HG03565 (cell line): ENCODE data around the gene UQCR11.
"Not testable (repeated sequence)": the region's sequence is repeated elsewhere in the genome, so short reads cannot be mapped to it uniquely, and the experiment has no call there.

ENCODE experiments used
- ATAC-seq: cut with Tn5 transposase; IDR thresholded peaks from one replicate; pipeline ENCODE4 v1.9.1; 2021; ENCODE audit warnings: mild to moderate bottlenecking, moderate library complexity; ENCODE audit not compliant: unreplicated experiment

UQCR11 gene

DNA sequence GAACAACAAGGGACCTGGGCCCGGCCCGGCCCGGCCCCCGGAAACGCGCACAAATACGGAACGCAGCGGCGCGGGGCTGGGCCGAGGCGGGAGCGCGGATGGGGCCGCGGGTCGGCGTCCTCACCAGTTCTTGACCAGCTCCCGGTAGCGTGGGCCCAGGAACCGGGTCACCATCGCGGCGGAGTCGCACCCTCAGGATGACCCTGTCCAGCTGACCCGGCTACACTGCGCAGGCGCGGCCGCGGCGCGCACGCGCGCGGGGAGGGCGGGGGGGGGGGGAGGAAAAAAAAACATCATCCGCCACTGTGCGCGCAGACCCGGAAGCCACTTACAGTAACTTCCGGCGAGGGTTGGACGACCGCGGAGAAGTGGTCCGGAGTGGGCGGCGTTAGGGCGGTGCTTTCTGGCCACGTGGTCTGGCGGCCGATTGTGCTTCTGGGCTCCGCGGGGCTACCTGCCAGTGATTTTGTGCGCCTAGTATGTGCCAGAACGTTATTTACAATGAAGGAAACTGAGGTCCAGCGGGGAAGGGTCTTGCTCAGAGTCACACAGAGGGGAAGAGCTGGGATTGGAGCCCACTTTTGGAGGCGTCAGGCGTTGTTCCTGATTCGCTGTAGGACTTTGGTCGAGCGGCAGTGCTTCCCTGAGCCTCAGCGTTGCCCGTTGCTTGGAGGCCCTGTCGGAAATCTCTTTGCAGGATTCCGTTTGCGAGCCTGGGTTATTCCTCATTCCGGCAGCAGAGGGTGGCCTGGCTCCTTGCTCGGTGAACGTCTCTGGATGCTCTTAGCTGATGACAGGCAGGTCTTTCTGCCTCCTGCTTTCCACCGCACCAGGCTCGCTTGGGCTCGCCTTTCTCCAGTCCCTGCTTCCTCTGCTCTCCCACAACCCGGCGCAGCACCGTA lies at the start of gene UQCR11:
UQCR11 (minus strand) TSS at position 227 of the 902 bp plus-strand sequence; CDS start at position 174, 53 bp downstream.
- peak; percentile 58 for ATAC-seq

- no peak for ATAC-seq
Measured at GRCh38 chr19:1654178-1654792, 49.0 kb upstream of the UQCR11 start.

- ATAC-seq: no peak
Measured at GRCh38 chr19:1653300-1653628, 48.0 kb upstream of the UQCR11 start.

DNA sequence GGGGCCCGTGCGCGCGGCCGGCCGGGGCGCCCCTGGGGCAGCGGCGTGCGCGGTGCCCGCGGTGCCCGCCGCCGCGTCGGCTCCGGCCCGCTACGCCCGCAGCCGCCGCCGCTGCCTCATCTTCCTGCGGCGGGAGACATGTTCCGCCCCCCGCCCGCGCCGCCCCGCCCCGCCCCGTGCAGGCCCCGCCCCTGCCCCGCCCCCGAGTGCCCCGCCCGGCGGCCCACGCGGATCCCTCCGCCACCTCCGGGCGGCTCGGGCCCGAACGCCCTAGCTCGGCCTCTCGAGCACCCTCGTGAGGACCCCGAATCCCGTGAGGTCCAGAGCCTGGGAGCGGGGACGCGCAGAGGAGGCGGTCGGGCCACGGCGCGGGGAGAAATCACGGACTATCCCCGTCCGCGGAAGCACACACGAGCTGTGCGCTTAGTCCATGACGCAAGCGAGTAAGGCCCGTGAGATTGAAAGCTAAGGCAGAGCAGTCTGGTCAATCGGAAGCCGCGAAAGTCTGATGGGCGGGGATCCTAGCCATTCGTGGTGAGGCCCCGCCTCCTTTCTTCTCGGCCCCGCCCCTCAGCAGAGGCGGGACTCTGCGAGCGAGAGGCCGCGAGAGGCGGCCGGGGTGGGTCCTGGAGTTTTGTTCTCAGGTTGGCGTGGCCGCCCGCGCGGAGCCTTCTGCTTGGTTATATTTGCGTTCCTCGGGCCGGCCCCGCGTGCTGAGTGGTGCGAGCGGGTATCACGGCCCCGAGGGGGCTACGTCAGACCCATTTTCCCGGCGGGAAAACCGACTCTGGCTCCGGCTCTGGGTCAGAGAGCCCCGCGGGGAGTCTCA lies 47.4 kb upstream of the UQCR11 start, which contains the start of gene TCF3:
TCF3 (minus strand) TSS at position 145 of the 829 bp plus-strand sequence. CDS start 2,367 bp downstream, outside the sequence.
- peak; percentile 70 for ATAC-seq

DNA sequence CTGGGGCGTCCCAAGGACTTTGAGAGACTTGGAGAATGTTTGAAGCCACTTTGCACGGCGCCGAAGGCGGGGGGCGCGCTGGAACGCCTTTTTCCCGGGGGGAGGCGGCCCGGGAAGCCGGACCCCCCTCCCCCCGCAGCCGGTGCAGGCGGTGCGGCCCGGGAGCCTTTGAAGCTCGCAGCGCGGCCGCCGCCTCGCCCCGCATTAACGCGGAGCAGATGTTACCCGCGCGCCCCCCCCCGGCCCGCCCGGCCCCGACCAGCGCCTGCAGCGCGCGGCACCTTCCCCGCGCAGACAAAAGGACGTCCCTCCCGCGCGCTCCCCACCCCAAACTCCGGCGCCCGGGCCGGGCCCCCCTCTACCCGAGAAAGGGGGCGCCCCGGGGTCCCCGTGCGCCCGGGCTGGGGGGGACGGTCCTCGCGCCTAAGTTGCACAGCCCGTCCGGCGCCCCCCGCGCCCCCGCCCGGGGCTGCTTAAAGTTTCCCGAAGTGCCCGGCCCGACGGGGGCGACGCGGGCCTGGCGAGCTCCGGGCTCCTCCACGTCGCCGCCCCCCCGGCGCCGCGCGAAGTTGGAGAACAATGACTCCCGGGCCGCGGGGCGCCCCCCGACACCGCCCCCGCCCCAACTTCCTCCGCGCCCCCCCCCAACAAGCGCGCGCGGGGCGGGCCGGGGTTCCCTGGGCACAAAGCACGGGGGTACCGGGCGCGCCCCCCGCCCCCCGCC lies 46.5 kb upstream of the UQCR11 start:
- ATAC-seq: no peak

DNA sequence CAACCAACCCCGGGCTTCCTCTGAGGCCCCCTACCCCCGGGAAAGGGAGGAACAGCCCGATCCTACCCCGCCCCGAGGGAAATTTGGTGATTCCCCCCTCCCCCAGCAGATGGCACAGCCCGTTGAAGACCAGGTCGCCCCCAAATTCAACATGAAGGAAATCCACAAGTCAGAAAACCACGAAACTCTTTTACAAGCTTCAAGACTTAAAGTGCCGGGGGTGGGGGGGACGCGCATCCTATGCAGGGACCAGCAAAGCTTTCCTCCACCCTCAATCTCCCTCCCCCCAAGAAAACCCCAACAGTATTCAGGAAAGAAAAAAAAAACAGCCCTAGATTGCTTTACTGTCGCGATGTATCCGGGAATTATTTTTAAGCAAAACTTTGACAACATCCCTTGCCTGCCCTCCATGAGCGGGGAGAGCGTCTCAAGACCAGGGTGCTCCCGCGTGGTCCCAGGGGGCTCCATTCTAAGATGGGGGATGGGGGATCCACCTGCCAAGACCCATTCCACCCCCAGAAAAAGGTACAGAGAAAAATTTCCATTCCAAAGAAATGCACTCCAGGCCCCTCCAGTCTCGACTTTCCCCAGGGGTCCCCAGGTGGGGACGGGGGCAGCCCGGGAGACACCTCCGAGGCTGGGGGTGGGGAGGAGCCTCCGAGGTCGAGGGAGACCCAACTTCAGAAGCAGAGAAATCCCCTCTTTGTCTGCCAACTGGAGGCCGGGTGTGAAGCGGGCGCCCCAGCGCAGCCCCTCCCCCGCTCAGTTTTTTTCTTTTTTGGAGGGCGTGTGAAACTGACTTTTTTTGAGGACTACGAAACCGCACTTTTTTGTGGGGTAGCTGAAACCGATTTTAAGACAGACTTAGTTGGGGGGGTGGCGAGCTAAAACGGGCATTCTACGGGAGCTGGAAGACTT lies 45.6 kb upstream of the UQCR11 start:
- no peak for ATAC-seq

- no peak for ATAC-seq
Measured at GRCh38 chr19:1649706-1650649, 44.7 kb upstream of the UQCR11 start.

DNA sequence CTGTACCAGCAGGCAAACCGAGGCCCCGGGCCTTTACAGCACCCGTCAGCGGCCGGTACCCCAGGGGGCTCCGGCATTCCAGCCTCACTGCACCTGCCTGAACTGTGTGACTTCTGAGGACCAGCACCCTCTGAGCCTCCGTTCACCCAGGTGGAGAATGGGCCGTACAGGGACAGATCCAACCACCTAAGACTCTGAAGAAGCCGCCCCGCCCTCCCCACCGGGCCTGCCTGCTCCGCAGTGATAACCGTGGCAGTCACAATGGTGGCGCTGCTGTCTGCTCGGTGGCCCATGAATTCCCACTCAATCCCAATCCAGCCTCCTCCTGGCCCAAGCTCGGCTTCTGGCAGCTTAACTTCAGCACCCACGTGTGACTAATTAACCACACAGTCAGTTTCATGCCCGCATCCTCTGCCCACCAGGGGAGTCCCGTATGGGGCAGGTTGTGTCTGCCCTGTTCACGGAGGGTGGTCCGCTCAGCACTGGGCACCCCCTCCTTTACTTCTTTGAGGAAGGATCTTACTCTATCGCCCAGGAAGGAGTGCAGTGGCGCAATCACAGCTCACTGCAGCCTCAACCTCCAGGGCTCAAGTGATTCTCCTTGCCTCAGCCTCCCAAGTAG lies 43.8 kb upstream of the UQCR11 start:
- ATAC-seq: no peak

- no peak for ATAC-seq
Measured at GRCh38 chr19:1648459-1648849, 43.2 kb upstream of the UQCR11 start.

- ATAC-seq: no peak
Measured at GRCh38 chr19:1647501-1648458, 42.5 kb upstream of the UQCR11 start.

- no peak for ATAC-seq
Measured at GRCh38 chr19:1646659-1647453, 41.6 kb upstream of the UQCR11 start.

GRCh38 chr19:1646149-1646548 lies 40.9 kb upstream of the UQCR11 start:
- no peak for ATAC-seq

DNA sequence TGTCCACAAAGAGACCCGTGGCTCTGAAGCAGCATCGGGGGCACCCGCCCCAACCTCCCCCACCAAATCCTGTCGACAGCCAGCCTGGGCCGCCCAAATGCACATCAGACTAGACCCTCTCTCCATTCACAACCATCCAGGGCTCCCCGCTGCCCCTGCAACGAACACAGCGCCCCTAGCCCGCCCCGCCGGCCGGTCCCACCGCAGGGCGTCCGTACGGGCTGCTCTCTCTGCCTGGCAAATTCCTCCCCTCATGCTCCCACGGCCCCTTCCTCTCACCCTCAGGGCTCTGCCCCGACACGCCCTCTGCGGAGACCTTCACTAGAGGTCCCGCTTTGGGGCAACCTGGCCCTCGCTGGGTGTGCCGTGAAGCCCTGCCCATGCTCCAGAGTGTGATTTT lies 40.0 kb upstream of the UQCR11 start:
- no peak for ATAC-seq

GRCh38 chr19:1644070-1644469 lies 38.8 kb upstream of the UQCR11 start:
- no peak for ATAC-seq

DNA sequence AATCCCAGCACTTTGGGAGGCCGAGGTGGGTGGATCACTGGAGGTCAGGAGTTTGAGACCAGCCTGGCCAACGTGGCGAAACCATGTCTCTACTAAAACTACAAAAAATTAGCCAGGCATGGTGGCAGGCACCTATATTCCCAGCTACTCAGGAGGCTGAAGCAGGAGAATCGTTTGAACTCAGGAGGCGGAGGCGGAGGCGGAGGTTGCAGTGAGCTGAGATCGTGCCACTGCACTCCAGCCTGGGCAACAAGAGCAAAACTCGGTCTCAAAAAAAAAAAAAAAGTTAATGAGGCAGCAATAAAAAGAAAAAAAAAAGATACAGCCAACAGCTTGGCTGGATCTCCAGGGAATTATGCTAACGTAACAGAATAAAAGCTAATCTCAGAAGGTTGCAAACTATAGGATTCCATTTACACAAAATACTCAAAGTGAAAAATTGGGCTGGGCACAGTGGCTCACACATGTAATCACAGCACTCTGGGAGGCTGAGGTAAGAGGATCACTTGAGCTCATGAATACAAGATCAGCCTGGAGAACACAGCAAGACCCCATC lies 35.7 kb upstream of the UQCR11 start:
- not testable (repeated sequence) for ATAC-seq
